NCI-H82 treated with DMSO at 0.1 percent for 48 hours (cell line): ENCODE data around the gene MR1.

Experiments used
- DNase-seq: peaks from one replicate; lab custom pipeline; 2025; ENCODE audit not compliant: unreplicated experiment; lab: John Stamatoyannopoulos, UW

The MR1 gene

DNA sequence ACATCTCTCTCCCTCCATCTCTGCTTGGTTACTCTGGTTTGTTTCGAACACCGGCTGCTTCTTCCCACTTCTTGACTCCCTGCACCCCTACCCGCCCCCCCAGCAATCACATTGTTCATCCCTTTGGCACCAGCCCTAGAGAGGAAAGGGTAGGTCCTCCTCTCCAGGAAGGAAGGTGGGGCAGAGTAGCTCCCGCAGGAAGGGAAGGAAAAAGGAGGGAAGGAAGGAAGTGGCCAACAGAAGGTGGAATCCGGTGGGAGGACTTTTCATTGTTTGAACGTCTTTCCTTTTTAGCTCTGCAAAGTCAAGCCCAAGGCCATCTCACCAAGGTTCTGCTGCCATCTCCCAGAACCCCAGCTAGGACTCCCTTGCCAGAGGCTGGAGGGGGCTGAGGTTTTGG is 72.7 kb downstream of the MR1 start:
- no peak for DNase-seq

DNA sequence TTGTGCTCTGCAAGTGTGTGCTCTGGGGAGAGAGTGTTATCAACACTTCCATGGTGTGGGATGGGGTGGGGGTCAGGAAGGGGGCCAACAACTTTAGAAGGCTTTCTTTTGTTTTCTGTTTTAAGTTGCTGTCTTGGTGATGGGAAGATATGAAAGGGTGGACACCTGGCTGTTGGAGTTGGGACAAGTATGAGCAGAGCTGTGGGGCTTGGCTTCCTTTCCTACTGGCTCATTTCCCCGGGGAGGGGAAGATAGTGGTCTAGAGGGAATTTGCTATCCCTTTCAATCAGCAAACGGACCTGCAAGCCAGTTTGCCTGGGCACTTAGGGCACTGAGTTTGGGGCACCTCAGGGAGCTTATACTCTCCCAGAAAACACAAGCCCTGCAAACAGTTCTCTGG is 73.9 kb downstream of the MR1 start:
- no peak for DNase-seq

DNA sequence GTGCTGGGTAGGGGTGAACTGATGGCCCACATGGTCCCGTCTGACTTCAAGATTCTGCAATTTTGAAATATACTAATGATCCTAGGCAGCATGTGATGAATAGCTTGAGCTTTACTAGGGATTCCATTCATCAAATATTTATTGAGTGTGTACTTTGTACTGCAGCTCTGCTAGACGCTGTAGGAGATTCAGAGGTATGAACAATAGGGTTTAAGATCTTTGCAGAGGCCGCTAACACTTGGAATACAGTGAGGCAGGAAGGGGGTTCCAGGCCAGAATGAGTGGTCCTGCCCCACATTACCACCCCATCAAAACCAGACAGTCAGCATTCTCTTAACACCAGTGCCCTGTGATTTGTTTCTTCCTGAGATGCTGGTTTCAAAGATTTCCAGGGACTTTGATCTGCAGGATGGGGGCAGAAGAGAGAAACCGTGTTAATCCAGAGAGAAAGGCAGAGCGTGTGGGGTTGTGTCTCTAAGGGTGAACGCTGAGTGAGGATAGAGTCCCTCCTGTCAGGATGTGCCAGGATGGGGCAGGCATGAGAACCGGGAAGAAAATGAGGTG is 74.6 kb downstream of the MR1 start:
- DNase-seq: no peak

DNA sequence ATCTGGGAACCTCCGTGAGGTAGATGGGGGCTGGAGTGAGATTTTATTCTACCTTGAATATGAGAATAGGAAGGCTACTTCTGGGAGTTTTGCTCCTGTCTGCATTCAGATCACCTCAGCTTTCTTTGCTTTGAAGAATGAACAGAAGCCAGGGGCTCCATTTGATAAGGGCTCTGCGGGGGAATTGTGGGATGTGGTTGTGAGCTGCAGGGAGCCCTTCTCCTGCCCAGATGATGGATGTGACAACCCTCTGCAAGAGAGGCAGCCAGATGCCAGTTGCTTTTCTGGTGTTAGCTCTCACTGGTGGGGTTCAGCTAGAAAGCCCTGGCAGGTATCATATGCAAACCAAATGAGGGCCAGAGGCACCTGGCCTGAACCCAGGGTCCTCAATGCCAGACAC is 76.2 kb downstream of the MR1 start:
- no peak for DNase-seq
